Measurements from ENCODE around the gene RDX.

DNA sequence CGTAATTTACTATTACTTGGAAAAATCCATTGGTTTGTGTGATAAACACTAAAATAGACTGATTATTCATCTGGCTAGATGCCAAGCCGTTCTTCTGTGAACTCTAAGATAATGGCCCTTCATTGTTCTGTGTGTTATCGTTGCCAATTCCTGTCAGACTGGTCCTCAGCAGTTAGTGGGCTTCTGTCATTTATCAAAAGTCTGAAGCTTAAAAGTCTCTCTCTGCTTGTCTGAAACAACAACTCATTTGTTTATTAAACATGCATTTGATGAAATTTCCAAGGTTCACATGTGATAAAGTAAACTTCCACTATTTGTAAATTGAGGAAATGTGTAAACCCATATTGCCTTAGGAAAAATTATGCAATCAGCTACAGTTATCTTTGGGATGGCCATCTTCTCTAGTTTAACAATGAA, 21.1 kb upstream of the RDX start:
- TF ChIP-seq NFIC (IDR thresholded peaks at IDR 0.05; ENCODE audit: low read depth, low read length), result no peak
- TF ChIP-seq, protein P1, sequence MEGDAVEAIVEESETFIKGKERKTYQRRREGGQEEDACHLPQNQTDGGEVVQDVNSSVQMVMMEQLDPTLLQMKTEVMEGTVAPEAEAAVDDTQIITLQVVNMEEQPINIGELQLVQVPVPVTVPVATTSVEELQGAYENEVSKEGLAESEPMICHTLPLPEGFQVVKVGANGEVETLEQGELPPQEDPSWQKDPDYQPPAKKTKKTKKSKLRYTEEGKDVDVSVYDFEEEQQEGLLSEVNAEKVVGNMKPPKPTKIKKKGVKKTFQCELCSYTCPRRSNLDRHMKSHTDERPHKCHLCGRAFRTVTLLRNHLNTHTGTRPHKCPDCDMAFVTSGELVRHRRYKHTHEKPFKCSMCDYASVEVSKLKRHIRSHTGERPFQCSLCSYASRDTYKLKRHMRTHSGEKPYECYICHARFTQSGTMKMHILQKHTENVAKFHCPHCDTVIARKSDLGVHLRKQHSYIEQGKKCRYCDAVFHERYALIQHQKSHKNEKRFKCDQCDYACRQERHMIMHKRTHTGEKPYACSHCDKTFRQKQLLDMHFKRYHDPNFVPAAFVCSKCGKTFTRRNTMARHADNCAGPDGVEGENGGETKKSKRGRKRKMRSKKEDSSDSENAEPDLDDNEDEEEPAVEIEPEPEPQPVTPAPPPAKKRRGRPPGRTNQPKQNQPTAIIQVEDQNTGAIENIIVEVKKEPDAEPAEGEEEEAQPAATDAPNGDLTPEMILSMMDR (IDR thresholded peaks at IDR 0.05 in 2 of 3, conservative IDR thresholded peaks at IDR 0.05 in 1 of 3; ENCODE audit: control insufficient read depth in 2 of 3, extremely low read depth in 1 of 3, insufficient read depth in 1 of 3, low read depth in 3 of 3, low read length in 3 of 3), result no peak
- no peak for TF ChIP-seq ZSCAN29 (IDR thresholded peaks at IDR 0.05)
